GM19467 (cell line): ENCODE results near the gene ARHGAP20.
"Not testable (repeated sequence)": the region's sequence is repeated elsewhere in the genome, so short reads cannot be mapped to it uniquely, and the experiment has no call there.

ENCODE experiments used
- ATAC-seq: cut with Tn5 transposase; IDR thresholded peaks from one replicate; pipeline ENCODE4 v1.9.1; 2021; ENCODE audit warnings: mild to moderate bottlenecking, moderate library complexity; ENCODE audit not compliant: unreplicated experiment

The ARHGAP20 gene

GRCh38 chr11:110715541-110715940, 3.3 kb upstream of the ARHGAP20 start:
- no peak for ATAC-seq

- no peak for ATAC-seq
Observed at GRCh38 chr11:110713449-110713776, 1.2 kb upstream of the ARHGAP20 start.

GRCh38 chr11:110712659-110713448, 617 bp upstream of the ARHGAP20 start:
- ATAC-seq = peak; percentile 7

DNA sequence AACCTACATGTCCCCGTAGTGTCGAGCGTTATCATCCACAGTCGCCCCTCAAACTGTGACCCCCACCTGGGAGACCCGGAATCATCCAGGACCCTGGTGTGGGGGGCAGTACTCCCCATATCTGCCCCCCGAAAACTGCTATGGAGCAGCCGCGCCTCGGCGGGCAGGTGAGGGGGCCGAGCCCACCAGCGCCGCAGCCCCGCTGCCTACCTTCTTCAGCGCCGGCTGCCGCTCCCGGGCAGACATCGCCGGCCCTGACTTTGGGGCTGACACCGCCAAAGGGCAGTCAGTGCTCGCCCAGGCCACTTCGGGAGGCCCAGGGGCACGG, 825 bp downstream of the ARHGAP20 start:
- no peak for ATAC-seq

- ATAC-seq = no peak
Observed at GRCh38 chr11:110710628-110711381, 1.4 kb downstream of the ARHGAP20 start.

GRCh38 chr11:110704210-110704864, 7.9 kb downstream of the ARHGAP20 start:
- no peak for ATAC-seq

DNA sequence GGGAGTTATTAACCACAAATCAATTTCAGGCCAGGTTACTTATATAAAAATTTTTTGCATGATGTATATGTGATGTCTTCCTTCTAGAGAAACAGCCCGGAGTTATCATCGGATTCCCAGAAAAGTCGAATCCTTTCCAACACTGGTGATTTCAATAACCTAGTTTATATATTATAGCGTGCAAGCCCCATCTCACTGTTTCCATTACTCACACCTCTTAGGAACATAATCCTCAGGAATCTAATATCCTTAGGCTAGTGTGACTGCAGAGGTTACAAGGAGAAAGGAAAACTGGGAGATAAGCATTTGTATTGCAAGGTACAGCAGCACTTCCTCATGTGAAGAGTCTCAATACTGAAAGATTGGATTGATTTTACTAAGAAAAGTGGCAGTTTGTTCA, 20.3 kb downstream of the ARHGAP20 start:
- no peak for ATAC-seq

DNA sequence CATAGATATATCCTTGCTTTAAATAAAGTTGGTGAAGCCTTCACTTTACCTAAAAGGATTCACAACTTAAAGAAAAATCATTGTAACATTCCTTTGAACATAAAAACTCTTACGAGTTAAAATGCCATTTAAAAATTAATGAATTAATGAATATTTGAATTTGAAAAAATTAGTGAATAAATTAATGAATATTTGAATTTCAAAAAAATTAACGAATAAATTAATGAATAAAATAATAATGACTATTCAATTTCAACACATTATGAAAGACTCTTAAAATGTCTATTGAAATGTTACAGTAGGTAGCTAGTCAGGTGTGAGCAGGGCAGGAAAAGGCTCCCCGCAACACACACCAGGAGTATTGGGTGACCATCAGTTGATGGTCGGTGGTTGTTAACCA, 22.9 kb downstream of the ARHGAP20 start:
- no peak for ATAC-seq

- no peak for ATAC-seq
Observed at GRCh38 chr11:110679323-110679975, 32.8 kb downstream of the ARHGAP20 start.

GRCh38 chr11:110675548-110675947, 36.7 kb downstream of the ARHGAP20 start:
- ATAC-seq = no peak

DNA sequence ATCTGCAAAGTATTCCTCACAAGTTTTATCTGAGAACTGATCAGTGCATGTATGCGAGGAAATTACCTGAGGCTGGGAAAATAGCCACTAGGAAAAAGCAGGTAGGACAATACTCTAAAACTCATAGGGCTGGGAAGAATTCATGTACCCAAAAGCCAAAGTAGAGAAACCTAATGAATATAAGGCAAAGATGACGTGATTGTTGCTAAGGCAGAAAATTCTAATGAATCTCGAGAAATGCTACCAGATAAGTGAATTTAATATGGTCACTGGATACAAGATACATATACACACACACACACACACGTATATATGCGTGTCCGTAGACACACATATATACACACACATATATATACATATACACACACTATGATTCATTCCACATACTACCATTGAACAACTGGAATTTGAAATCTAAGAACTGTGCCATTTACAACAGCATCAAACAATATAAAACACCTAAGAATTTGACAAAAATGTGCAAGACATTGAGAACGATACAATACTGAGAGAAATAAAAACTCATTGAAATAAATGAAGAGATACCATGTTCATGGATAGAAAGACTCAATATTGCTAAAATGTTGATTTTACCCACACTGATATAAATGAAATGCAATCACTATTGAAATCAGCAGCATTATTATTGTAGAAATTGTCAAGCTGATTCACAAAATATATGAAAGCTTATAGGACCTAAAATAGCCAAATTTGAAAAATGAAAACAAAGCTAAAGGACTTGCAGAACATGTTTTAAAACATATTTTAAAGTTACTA, 46.4 kb downstream of the ARHGAP20 start:
- no peak for ATAC-seq

DNA sequence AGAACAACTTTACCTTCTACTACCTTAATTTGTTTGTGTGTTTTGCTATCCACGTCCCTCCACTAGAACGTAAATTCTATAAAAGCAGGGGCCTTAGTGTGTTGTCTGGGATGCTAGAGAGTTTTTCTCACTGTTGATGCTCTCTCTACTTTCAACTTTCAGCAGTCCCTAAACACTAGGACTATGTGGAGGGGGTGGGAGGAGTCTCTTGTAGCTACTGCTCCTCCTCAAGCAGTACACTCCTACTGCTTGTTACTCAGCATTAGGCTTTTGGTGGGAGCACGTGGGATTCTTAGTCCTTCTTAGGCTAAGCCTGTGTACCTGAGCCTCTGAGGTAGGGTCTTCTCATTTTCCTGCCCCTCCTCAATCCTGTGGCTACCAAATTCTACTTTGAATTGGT, 56.3 kb downstream of the ARHGAP20 start:
- ATAC-seq = no peak

- no peak for ATAC-seq
Observed at GRCh38 chr11:110654456-110654855, 57.8 kb downstream of the ARHGAP20 start.

- ATAC-seq = no peak
Observed at GRCh38 chr11:110645253-110645652, 67.0 kb downstream of the ARHGAP20 start.

DNA sequence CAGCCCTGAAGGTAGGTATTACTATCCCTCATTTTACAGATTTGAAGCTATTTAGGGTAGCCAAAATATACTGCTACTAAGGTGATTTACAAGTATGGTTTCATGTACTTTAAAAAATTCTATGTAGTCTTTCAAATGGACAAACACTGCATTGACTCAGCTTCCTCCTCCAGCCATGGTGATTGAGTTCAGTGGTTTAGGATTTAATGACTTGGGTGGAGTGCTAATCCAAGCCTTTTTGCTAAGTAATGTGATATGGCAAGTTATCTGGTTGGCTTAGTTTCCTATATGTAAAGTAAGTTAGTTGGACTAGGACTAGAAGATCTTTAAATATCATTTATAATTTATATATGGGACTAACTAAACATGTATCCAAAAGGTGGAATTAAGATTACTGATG, 77.9 kb downstream of the ARHGAP20 start:
- no peak for ATAC-seq

DNA sequence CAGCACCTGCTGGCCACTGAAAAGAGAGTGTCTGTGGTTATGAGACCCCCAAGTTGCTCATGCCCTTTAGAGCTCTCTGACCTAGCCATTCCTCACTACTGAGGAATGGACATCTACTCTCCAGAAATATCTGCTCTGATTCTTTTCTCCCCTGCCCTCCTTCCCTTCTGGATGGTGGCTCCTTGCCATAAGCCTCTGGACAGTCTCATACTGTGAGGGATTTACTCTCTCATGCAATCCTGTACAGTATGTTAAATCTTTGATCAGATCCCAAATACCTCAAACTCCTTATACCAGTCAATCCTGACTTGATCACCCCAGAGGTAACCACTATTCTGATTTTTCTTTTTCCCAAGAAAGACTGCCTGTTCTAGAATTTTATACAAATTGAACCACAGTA, 80.7 kb downstream of the ARHGAP20 start:
- ATAC-seq = no peak

DNA sequence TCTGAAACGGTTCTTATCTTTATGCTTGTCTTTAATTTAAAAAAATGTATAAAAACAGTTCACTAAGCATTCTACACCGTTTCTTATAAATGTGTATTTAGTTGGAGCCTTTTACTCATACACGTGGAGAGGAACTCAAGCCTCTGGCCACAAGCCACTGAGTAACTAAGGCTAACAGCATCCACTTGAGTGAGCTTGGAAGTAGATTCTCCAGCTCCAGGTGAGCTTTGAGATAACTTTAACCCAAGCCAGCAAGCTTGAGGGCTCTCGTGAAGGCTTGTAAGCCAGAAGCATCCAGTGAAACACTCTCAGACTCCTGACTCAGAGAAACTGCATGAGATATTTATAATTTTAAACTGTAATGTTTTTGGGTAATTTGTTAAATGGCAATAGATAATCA, 82.6 kb downstream of the ARHGAP20 start:
- no peak for ATAC-seq

DNA sequence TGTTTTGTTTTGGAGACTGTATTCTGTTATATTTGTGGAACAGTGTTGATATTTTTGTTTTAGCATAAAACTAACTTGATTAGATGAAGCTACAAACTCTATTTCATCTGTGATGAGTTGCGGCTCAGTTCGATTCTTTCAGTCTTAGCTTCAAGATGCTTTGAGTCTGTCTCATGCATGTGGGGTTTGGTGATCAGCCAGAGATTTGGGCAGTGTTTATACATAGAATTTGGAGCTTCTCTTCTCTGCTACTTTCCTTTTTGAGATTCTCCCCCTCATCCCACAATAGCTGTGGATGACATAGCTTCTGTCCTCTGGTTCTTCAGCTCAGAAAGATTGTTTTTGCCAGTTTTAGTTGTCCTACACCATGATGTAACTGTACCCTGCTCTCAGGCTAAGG, 90.4 kb downstream of the ARHGAP20 start:
- ATAC-seq = no peak

GRCh38 chr11:110619366-110619765, 92.9 kb downstream of the ARHGAP20 start:
- ATAC-seq = not testable (repeated sequence)

DNA sequence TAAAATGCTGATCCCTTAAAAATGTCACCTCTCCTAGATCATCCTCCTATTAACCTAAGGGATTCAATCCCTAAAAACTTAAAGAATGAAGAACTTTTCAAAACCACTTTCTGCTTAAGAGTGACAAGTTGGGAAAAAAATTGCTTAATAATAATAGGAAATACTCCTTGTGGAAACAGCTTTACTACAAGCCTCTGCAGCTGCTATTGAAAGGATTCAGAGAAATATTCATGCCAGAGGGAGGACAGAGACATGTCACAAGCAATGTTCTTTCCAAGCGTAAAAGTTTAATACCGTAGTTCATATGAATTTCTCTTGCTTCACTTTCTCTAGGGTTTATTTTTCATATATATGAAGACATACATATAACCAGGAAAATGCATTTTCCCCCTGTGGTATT, 98.2 kb downstream of the ARHGAP20 start:
- no peak for ATAC-seq
